Fibroblast of villous mesenchyme (primary cell): Measurements from ENCODE around the gene ILK. TPM values are rescaled to one million over a fixed set of nuclear protein-coding genes. Genes with fewer than 3 reads are reported as not detected.

ENCODE experiments used
- DNase-seq: peaks from one replicate; pipeline ENCODE4 v3.0.0-alpha.2; 2010; ENCODE audit warnings: low read depth
- H3K4me3 ChIP-seq: 2 replicates; pipeline ENCODE4 v1.5.1; 2011; ENCODE audit warnings: low read depth, mild to moderate bottlenecking, low read length
- total RNA-seq: library from RNA; depleted of rRNA; stranded (reverse); fragments of >200 nt; gene quantifications from 2 replicates; pipeline ENCODE4 v1.2.3, GENCODE V29; 2012
- TF ChIP-seq, protein P1 (sequence below): IDR thresholded peaks from 2 replicates; pipeline ENCODE4 v1.5.1; 2012; ENCODE audit warnings: low read depth, mild to moderate bottlenecking, low read length; ENCODE audit not compliant: insufficient read depth

Gene ILK
- total RNA-seq, 1 donor = 323 TPM

- TF ChIP-seq, protein P1, sequence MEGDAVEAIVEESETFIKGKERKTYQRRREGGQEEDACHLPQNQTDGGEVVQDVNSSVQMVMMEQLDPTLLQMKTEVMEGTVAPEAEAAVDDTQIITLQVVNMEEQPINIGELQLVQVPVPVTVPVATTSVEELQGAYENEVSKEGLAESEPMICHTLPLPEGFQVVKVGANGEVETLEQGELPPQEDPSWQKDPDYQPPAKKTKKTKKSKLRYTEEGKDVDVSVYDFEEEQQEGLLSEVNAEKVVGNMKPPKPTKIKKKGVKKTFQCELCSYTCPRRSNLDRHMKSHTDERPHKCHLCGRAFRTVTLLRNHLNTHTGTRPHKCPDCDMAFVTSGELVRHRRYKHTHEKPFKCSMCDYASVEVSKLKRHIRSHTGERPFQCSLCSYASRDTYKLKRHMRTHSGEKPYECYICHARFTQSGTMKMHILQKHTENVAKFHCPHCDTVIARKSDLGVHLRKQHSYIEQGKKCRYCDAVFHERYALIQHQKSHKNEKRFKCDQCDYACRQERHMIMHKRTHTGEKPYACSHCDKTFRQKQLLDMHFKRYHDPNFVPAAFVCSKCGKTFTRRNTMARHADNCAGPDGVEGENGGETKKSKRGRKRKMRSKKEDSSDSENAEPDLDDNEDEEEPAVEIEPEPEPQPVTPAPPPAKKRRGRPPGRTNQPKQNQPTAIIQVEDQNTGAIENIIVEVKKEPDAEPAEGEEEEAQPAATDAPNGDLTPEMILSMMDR = no peak
- DNase-seq = no peak
- H3K4me3 ChIP-seq = no peak overlapping the region
These were observed 23.6 kb downstream of the ILK start for GRCh38 chr11:6626971-6627761.

DNA sequence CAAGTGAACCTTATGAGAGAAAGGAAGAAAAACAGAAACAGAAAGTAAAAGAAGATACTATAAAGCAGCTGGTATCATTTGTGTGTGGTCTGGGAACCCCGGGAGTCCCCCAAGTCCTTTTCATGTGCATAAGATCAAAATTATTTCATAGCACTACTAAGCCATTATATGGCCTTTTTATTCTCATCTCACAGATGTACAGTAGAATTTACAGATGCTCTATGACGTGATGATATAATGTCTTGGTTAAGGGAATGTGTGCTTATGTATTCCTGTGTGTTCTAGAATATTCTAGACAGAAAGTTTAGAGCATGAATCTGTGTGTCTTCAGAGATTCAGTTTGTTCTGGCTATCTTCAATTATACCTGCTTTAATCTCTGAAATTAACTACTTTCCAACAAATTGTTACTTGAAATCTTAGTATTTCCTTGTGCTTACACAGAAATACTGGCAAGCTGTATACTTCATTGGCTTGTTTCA, 24.2 kb downstream of the ILK start:
- no peak for DNase-seq
- H3K4me3 ChIP-seq = no peak overlapping the region
- TF ChIP-seq, protein P1 = no peak

DNA sequence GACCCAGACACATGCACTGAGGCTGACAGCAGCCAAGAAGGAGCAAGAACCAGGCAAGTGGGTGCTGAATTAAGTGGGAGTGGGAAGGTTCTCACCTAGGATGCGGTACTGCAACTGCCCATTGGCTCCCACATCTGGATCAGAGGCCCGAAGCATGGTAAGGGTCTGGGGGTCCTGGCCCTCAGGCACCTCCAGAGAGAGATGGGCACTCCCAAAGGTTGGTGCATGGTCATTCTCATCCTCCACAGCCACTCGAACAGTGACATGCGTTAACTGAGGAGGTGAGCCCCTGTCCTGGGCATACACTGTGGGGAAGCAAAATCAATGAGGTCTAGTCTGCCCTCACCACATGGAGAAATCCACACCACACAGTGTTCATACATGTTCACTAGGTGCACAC, 25.0 kb downstream of the ILK start:
- DNase-seq = no peak
- H3K4me3 ChIP-seq = no peak overlapping the region
- TF ChIP-seq, protein P1 = no peak

DNA sequence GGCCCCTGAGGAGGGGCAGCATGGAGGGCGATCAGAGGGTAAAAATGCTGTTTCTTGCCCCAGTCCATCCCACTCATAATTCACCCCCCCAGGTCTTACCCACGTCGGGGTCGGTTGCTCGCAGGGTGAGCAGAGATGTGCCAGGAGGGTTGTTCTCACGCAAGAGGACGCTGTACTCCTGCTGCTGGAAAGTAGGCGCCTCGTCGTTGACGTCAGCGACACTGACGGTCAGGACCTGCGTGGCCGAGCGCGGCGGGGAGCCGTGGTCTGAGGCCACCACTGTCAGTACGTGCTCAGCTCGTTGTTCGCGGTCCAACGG, 26.0 kb downstream of the ILK start:
- no peak overlapping the region for H3K4me3 ChIP-seq
- DNase-seq = no peak
- TF ChIP-seq, protein P1 = no peak

- DNase-seq = no peak
- no peak overlapping the region for H3K4me3 ChIP-seq
- TF ChIP-seq, protein P1 = no peak
These were observed 26.5 kb downstream of the ILK start for GRCh38 chr11:6629892-6630631.

DNA sequence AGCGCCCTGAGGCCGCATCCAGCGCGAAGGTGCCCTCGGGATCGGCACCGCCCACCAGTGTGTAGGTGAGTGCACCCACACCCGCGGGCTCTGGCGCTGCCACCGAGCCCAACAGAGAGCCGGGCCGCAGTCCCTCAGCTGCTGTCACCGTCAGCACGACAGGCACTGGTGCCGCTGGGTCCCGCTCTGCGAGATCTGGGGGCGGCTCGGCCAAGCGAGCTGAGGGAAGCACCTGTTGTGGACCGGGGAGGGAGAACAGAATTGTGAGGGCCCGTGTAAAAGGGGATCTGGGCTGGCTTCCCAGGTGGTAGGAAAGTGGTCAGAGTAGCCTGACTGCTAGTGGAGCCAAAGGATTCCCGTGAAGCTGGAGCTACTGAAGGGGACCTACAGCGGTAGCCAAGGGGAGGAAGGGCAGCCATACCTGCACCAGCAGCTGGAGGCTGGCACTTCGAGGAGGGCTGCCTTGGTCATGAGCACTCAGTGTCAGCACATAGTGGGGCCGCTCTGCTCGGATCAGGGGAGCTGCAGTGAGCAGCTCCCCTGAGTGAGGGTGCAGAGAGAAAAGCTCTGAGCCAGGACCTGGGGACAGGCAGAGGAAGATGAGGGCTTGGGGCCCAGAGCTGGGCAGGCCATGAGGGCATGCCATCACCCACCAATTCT, 27.2 kb downstream of the ILK start:
- TF ChIP-seq, protein P1 = no peak
- no peak overlapping the region for H3K4me3 ChIP-seq
- no peak for DNase-seq
